SU-DHL-6 (cell line): Measurements from ENCODE around the gene ZNF672.

Experiments used
- EZH2phosphoT487 ChIP-seq: fragments of 200-600 bp; sonication (generic), shearing (Covaris generic); conservative IDR thresholded peaks from 2 replicates; pipeline ENCODE4 v1.6.1; 2018; ENCODE audit warnings: mild to moderate bottlenecking, antibody characterized with exemption, low read length, moderate library complexity, mixed read lengths
- TF ChIP-seq, protein P1 (sequence below): fragments of 200-600 bp; sonication (generic); IDR thresholded peaks from one replicate; pipeline ENCODE4 v1.5.1; 2017; ENCODE audit warnings: antibody characterized with exemption, mild to moderate bottlenecking, low read length, moderate library complexity; ENCODE audit not compliant: insufficient read depth, poor library complexity, severe bottlenecking

DNA sequence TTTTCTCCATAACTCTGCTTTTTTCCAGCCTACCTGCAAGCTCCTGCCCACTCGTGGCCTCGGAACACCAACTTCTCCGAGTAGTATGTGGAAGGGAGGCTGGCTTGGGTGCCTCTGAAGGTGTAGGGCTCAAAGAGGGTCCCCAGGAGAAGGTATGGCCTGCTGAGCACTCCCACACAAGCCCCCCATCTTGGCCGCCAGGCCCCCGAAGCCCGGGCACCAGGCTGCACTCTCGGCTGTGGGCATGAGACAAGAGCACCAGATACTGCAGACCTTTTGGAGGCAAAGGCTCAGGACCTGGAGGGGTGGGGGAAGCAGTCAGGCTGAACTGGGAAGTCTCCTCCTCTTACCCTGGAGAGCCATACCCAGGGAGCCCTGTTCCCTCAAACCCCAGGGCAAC, 19.2 kb downstream of the ZNF672 start:
- TF ChIP-seq, protein P1, sequence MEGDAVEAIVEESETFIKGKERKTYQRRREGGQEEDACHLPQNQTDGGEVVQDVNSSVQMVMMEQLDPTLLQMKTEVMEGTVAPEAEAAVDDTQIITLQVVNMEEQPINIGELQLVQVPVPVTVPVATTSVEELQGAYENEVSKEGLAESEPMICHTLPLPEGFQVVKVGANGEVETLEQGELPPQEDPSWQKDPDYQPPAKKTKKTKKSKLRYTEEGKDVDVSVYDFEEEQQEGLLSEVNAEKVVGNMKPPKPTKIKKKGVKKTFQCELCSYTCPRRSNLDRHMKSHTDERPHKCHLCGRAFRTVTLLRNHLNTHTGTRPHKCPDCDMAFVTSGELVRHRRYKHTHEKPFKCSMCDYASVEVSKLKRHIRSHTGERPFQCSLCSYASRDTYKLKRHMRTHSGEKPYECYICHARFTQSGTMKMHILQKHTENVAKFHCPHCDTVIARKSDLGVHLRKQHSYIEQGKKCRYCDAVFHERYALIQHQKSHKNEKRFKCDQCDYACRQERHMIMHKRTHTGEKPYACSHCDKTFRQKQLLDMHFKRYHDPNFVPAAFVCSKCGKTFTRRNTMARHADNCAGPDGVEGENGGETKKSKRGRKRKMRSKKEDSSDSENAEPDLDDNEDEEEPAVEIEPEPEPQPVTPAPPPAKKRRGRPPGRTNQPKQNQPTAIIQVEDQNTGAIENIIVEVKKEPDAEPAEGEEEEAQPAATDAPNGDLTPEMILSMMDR, result no peak
- no peak for TF ChIP-seq EZH2phosphoT487
